ENCODE data around the gene SSBP3.

Gene SSBP3

GRCh38 chr1:54409156-54410142 lies 3.3 kb upstream of the SSBP3 start:
- DNase-seq, result no peak

GRCh38 chr1:54408147-54409066 lies 2.2 kb upstream of the SSBP3 start:
- DNase-seq, result no peak

GRCh38 chr1:54407404-54408146 lies 1.4 kb upstream of the SSBP3 start:
- DNase-seq, result peak; percentile 100

- peak; percentile 64 for DNase-seq
Observed at GRCh38 chr1:54407154-54407403, 885 bp upstream of the SSBP3 start.

- DNase-seq, result peak; percentile 66
Observed at GRCh38 chr1:54405898-54406293, 298 bp downstream of the SSBP3 start.

- DNase-seq, result no peak
Observed at GRCh38 chr1:54404939-54405897, 976 bp downstream of the SSBP3 start.

GRCh38 chr1:54404263-54404662 lies 1.9 kb downstream of the SSBP3 start:
- DNase-seq, result no peak

- no peak for DNase-seq
Observed at GRCh38 chr1:54403808-54404261, 2.4 kb downstream of the SSBP3 start.

GRCh38 chr1:54403405-54403804 lies 2.8 kb downstream of the SSBP3 start:
- no peak for DNase-seq

- peak; percentile 42 for DNase-seq
Observed at GRCh38 chr1:54402896-54403295, 3.3 kb downstream of the SSBP3 start.

GRCh38 chr1:54401799-54402198 lies 4.4 kb downstream of the SSBP3 start:
- peak; percentile 82 for DNase-seq

- DNase-seq, result no peak
Observed at GRCh38 chr1:54400329-54400728, 5.9 kb downstream of the SSBP3 start.

GRCh38 chr1:54399765-54400164 lies 6.4 kb downstream of the SSBP3 start:
- DNase-seq, result no peak

GRCh38 chr1:54398963-54399528 lies 7.1 kb downstream of the SSBP3 start:
- DNase-seq, result no peak

- no peak for DNase-seq
Observed at GRCh38 chr1:54397980-54398379, 8.2 kb downstream of the SSBP3 start.

- DNase-seq, result peak; percentile 83
Observed at GRCh38 chr1:54397090-54397591, 9.1 kb downstream of the SSBP3 start.

GRCh38 chr1:54396261-54396933 lies 9.8 kb downstream of the SSBP3 start:
- DNase-seq, result no peak

GRCh38 chr1:54395281-54395934 lies 10.8 kb downstream of the SSBP3 start:
- DNase-seq, result no peak

- no peak for DNase-seq
Observed at GRCh38 chr1:54394104-54394503, 12.1 kb downstream of the SSBP3 start.

GRCh38 chr1:54392401-54392800 lies 13.8 kb downstream of the SSBP3 start:
- DNase-seq, result no peak
